ENCODE measurements around the gene SLC24A5. TPM values are rescaled to one million over a fixed set of nuclear protein-coding genes. Genes with fewer than 3 reads are reported as not detected.
A peak's percentile ranks its signal among the peaks of the same experiment; 100 is the strongest.

Gene SLC24A5
- total RNA-seq, 1 donor from 2014 or later, result not detected

DNA sequence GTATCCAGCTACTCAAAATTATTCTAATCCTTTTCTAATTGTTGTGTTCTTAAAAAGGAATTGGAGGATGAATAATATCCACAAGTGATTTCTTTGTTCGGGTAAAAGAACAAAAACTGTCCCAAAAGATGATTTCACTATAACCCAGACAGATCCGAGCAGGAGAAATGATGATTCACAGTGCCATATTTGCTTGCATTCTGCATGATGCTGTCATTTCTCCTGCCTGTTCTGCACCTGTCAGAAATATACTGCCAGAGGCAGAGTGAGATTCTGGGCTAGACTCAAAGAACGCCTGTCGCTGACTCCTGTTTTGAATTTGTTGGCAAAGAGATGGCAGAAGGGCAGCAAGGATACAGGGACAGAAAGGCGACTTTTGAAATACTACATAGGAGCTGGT is 34.7 kb upstream of the SLC24A5 start:
- Mint-ChIP-seq H3K4me1 (peaks cover 19% of the 10 kb centered on the region), H3K4me3 (no peak overlapping the region), H3K27me3 (ENCODE audit: insufficient read depth, low read depth) (peaks cover 3% of the 10 kb centered on the region), H3K36me3 (no peaks in the 10 kb centered on the region), H3K27ac (peak overlapping the region; percentile 8), H3K9me3 (peaks cover 11% of the 10 kb centered on the region)
- no peak overlapping the region for H2AFZ ChIP-seq (replicated peaks)
- H4K20me1 ChIP-seq (ENCODE audit: low read depth), result no peaks in the 10 kb centered on the region
- no peak overlapping the region for H3K4me2 ChIP-seq
- no peaks in the 10 kb centered on the region for H3K36me3 ChIP-seq
- DNase-seq (ENCODE audit: low spot score), result no peak
- no peak overlapping the region for H3K9ac ChIP-seq
- H3K27me3 ChIP-seq, result no peaks in the 10 kb centered on the region
- TF ChIP-seq, protein P1, sequence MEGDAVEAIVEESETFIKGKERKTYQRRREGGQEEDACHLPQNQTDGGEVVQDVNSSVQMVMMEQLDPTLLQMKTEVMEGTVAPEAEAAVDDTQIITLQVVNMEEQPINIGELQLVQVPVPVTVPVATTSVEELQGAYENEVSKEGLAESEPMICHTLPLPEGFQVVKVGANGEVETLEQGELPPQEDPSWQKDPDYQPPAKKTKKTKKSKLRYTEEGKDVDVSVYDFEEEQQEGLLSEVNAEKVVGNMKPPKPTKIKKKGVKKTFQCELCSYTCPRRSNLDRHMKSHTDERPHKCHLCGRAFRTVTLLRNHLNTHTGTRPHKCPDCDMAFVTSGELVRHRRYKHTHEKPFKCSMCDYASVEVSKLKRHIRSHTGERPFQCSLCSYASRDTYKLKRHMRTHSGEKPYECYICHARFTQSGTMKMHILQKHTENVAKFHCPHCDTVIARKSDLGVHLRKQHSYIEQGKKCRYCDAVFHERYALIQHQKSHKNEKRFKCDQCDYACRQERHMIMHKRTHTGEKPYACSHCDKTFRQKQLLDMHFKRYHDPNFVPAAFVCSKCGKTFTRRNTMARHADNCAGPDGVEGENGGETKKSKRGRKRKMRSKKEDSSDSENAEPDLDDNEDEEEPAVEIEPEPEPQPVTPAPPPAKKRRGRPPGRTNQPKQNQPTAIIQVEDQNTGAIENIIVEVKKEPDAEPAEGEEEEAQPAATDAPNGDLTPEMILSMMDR (IDR thresholded peaks at IDR 0.05), result no peak
- TF ChIP-seq EZH2phosphoT487 (IDR thresholded peaks at IDR 0.05) (no peak), EZH2 (IDR thresholded peaks at IDR 0.05) (no peak)
- H3K79me2 ChIP-seq (ENCODE audit: low read depth), result no peaks in the 10 kb centered on the region
- H3F3A ChIP-seq (ENCODE audit: low read depth), result no peaks in the 10 kb centered on the region
- no peak overlapping the region for H3K4me3 ChIP-seq
- no peaks in the 10 kb centered on the region for H3K4me1 ChIP-seq
- no peaks in the 10 kb centered on the region for H3K9me3 ChIP-seq (ENCODE audit: low read depth)
- no peak overlapping the region for H3K27ac ChIP-seq

DNA sequence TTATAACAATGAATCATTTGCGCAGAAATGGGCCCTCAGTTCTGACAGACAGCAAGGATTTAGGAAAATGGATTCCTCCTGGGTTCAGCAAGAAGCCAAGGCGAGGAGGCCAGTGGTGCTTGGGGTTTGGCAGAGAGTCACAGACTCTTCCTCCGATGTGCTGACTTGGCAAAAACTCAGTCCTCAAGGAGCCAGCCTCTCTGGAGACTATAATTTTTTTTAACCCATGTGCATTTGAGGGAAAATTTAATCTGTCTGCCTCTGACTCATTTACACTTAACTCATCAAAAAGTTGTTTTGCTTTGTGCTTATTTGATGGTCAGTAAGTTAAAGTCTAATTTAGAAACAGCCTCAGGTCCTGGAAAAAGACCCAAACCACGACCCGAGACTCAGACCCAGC is 34.2 kb upstream of the SLC24A5 start:
- Mint-ChIP-seq H3K4me1 (peaks cover 23% of the 10 kb centered on the region), H3K36me3 (no peaks in the 10 kb centered on the region), H3K27me3 (ENCODE audit: insufficient read depth, low read depth) (peaks cover 3% of the 10 kb centered on the region), H3K9me3 (peaks cover 11% of the 10 kb centered on the region), H3K4me3 (no peak overlapping the region), H3K27ac (no peak overlapping the region)
- no peak for DNase-seq (ENCODE audit: low spot score)
- Histone ChIP-seq H3F3A (ENCODE audit: low read depth) (no peaks in the 10 kb centered on the region), H3K4me1 (no peaks in the 10 kb centered on the region), H3K9ac (no peak overlapping the region), H3K4me2 (no peak overlapping the region), H3K9me3 (ENCODE audit: low read depth) (no peaks in the 10 kb centered on the region), H3K36me3 (no peaks in the 10 kb centered on the region), H3K27me3 (no peaks in the 10 kb centered on the region), H3K27ac (no peak overlapping the region), H4K20me1 (ENCODE audit: low read depth) (no peaks in the 10 kb centered on the region), H3K79me2 (ENCODE audit: low read depth) (no peaks in the 10 kb centered on the region), H3K4me3 (no peak overlapping the region), H2AFZ (replicated peaks) (no peak overlapping the region)
- TF ChIP-seq EZH2phosphoT487 (IDR thresholded peaks at IDR 0.05) (no peak), EZH2 (IDR thresholded peaks at IDR 0.05) (no peak)
- TF ChIP-seq, protein P1 (IDR thresholded peaks at IDR 0.05), result no peak

DNA sequence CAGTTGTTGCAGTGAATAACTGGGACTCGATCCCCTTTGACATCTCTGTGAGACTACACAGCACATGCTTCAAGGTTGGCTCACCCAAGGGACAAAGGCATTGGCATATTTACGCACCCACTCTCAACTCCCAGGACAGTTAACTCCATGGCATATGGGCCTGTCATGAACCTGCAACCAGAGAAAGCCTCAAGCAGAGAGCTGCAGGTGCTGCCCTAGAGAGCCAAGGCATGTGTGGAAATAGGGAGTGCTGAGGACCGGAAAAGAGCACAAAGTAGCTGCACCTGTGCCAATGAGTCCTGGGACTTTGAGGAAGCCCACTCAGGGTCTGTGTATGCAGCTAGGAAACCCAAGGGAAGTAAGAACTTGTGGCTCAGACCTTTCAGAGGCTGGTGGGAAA is 32.9 kb upstream of the SLC24A5 start:
- H3K36me3 Mint-ChIP-seq, result no peaks in the 10 kb centered on the region
- no peaks in the 10 kb centered on the region for H3K27me3 ChIP-seq
- TF ChIP-seq EZH2phosphoT487 (IDR thresholded peaks at IDR 0.05), result no peak
- TF ChIP-seq EZH2 (IDR thresholded peaks at IDR 0.05), result no peak
- TF ChIP-seq, protein P1 (IDR thresholded peaks at IDR 0.05), result no peak
- no peak overlapping the region for H3K27ac Mint-ChIP-seq
- peaks cover 11% of the 10 kb centered on the region for H3K9me3 Mint-ChIP-seq
- peaks cover 24% of the 10 kb centered on the region for H3K4me1 Mint-ChIP-seq
- no peak for DNase-seq (ENCODE audit: low spot score)
- no peak overlapping the region for H3K4me3 Mint-ChIP-seq
- H3K4me3 ChIP-seq, result no peak overlapping the region
- H3K27ac ChIP-seq, result no peak overlapping the region
- no peaks in the 10 kb centered on the region for H3K79me2 ChIP-seq (ENCODE audit: low read depth)
- H4K20me1 ChIP-seq (ENCODE audit: low read depth), result no peaks in the 10 kb centered on the region
- no peak overlapping the region for H3K9ac ChIP-seq
- no peaks in the 10 kb centered on the region for H3F3A ChIP-seq (ENCODE audit: low read depth)
- H2AFZ ChIP-seq (replicated peaks), result no peak overlapping the region
- peaks cover 3% of the 10 kb centered on the region for H3K27me3 Mint-ChIP-seq (ENCODE audit: insufficient read depth, low read depth)
- H3K36me3 ChIP-seq, result no peaks in the 10 kb centered on the region
- no peaks in the 10 kb centered on the region for H3K4me1 ChIP-seq
- no peaks in the 10 kb centered on the region for H3K9me3 ChIP-seq (ENCODE audit: low read depth)
- H3K4me2 ChIP-seq, result no peak overlapping the region
